ENCODE measurements around the gene MDFIC2. TPM values are rescaled to one million over a fixed set of nuclear protein-coding genes. Genes with fewer than 3 reads are reported as not detected.

The MDFIC2 gene
- not detected for total RNA-seq
- not detected for total RNA-seq (2013)
- 0 to 0.06 (median 0) reads per million in 29 experiments for total RNA-seq

DNA sequence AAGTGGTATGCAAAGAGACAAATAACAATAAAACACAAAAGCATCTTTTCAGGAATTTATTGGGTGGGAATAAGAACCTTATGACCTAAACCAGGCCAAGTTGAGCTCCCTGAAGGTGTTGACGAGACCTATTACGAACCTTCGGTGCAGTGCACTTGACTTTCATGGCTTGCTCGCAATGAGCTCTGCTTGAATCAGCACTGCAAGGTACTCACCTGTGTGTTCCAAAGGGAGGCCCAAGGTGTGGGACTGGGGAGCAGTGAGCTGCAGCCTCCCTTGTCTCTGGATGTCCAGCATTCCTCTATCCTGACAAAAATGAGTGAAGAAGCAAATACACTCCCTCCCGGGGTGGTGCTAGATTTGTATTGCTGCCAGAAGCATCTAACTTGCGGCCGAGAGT is at the start of gene MDFIC2:
TSS of gene MDFIC2 (minus strand) at position 303 of the 400 bp plus-strand sequence. CDS start 665 bp downstream, outside the sequence.
- ATAC-seq (replicated peaks in 1 of 4): no peak
- CTCF ChIA-PET: no interaction called here
- WGBS (ENCODE audit: insufficient coverage): 80% methylated on average over 4 of the region's 7 CpGs

DNA sequence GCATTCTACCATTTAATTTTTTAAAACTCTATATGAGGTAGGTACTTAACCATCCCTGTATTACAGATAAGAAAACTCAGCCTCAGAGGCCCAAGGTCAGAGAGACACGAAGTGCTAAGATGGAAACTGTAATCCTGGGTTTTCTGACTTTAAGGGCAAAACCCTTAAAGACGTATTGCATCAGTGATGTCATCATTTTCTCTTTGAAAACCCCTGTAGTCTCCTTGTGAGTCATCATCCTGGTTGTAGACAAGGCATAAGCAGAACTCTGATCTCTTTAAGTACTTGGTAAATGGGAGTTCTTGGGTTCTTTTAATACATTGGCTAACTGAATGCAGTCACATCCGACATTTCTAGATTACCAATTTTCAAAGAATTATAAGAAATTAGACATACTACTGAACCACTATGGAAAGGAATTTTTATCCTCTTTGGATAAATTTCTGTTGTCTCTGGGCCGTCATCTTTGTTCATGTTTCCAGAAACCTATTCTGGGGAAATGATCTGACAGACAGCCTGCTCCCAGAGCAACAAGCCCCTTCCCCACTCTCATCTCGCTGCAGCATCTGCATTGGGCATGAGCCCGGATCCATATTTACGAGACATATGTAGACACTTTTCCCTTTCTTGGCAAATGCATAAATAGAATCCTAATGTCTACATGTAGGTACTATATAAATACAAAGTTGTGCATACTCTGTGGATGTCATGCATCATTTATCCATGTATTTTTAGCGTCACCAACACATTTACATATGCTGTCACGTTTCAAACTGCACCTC is 48.7 kb upstream of the MDFIC2 start:
- ChIA-PET CTCF (interaction anchor here in 1 of 2 donors (0.6 kb wide), 1 partner anchor 495 kb away, joined by 5 read pairs; no protein-coding TSS in a partner anchor), POLR2A (no interaction called here)
- ATAC-seq (replicated peaks in 1 of 4) (no peak), DNase-seq (no peak)
- H3K4me3 ChIP-seq (ENCODE audit: control insufficient read depth in 1 of 2, extremely low read depth in 1 of 2, low read length in 1 of 2): no peak overlapping the region
- no peaks in the 10 kb centered on the region for H3K27me3 ChIP-seq (replicated peaks in 1 of 2; ENCODE audit: control insufficient read depth in 2 of 2, extremely low read depth in 1 of 2, insufficient read depth in 2 of 2, low read length in 1 of 2)
- Mint-ChIP-seq H3K27me3 (no peaks in the 10 kb centered on the region), H3K9me3 (peaks cover 5 to 12% (median 10%) of the 10 kb centered on the region in 3 donors), H3K4me3 (no peak overlapping the region), H3K27ac (no peak overlapping the region), H3K36me3 (no peaks in the 10 kb centered on the region), H3K4me1 (no peaks in the 10 kb centered on the region)
- WGBS (ENCODE audit: insufficient coverage): 6% methylated on average over 2 of the region's 9 CpGs
- H3K9me3 ChIP-seq: no peaks in the 10 kb centered on the region
- H3K27ac ChIP-seq (ENCODE audit: low read length): no peak overlapping the region
- H3K4me1 ChIP-seq (ENCODE audit: control insufficient read depth in 1 of 2, extremely low read depth in 1 of 2, insufficient read depth in 2 of 2, low read length in 2 of 2): no peaks in the 10 kb centered on the region
- H3K36me3 ChIP-seq (ENCODE audit: control insufficient read depth in 2 of 2, extremely low read depth in 1 of 2, insufficient read depth in 1 of 2, low read length in 1 of 2): no peaks in the 10 kb centered on the region

More for the DNA sequence above, at the start of gene MDFIC2:
- no peaks in the 10 kb centered on the region for H3K36me3 ChIP-seq (ENCODE audit: control insufficient read depth in 2 of 2, extremely low read depth in 1 of 2, insufficient read depth in 1 of 2, low read length in 1 of 2)
- H3K4me3 Mint-ChIP-seq: no peak within 1 kb of the TSS
- peaks cover 0 to 8% of the 10 kb centered on the region in 2 donors for H3K27me3 Mint-ChIP-seq
- no peaks in the 10 kb centered on the region for H3K9me3 ChIP-seq
- H3K4me1 ChIP-seq (ENCODE audit: control insufficient read depth in 1 of 2, extremely low read depth in 1 of 2, insufficient read depth in 2 of 2, low read length in 2 of 2): no peaks in the 10 kb centered on the region
- no peak within 1 kb of the TSS for H3K27ac Mint-ChIP-seq
- H3K4me1 Mint-ChIP-seq: no peaks in the 10 kb centered on the region
- H3K36me3 Mint-ChIP-seq: no peaks in the 10 kb centered on the region
- H3K9me3 Mint-ChIP-seq: no peaks in the 10 kb centered on the region
- DNase-seq: no peak
- no peak within 1 kb of the TSS for H3K27ac ChIP-seq (ENCODE audit: low read length)
- POLR2A ChIA-PET: no interaction called here
- H3K27me3 ChIP-seq (replicated peaks in 1 of 2; ENCODE audit: control insufficient read depth in 2 of 2, extremely low read depth in 1 of 2, insufficient read depth in 2 of 2, low read length in 1 of 2): no peaks in the 10 kb centered on the region
- no peak within 1 kb of the TSS for H3K4me3 ChIP-seq (ENCODE audit: control insufficient read depth in 1 of 2, extremely low read depth in 1 of 2, low read length in 1 of 2)

DNA sequence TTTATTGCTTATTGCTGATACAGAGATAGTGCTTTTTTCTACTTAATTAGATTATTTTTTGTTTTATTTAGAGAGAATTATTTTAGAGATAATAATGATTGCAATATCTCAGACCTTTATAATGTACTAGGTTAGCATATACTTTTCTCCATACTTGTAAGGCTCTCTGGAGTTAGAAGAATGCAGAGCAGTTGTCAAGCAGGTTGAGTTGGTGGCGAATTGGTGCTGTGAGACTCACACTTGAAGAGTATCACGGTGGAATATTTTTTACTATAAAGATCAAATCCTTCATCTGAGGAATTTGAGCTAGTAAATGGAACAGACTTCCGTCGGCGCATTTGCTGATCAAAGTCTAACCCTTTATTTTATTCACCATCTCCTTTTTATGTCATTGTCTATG is 47.3 kb upstream of the MDFIC2 start:
- H3K4me1 ChIP-seq (ENCODE audit: control insufficient read depth in 1 of 2, extremely low read depth in 1 of 2, insufficient read depth in 2 of 2, low read length in 2 of 2): no peaks in the 10 kb centered on the region
- H3K9me3 Mint-ChIP-seq: peaks cover 3 to 10% (median 7%) of the 10 kb centered on the region in 3 donors
- no peaks in the 10 kb centered on the region for H3K27me3 ChIP-seq (replicated peaks in 1 of 2; ENCODE audit: control insufficient read depth in 2 of 2, extremely low read depth in 1 of 2, insufficient read depth in 2 of 2, low read length in 1 of 2)
- H3K36me3 Mint-ChIP-seq: no peaks in the 10 kb centered on the region
- H3K9me3 ChIP-seq: no peaks in the 10 kb centered on the region
- H3K27me3 Mint-ChIP-seq: no peaks in the 10 kb centered on the region
- ATAC-seq (replicated peaks in 1 of 4): no peak
- no peaks in the 10 kb centered on the region for H3K36me3 ChIP-seq (ENCODE audit: control insufficient read depth in 2 of 2, extremely low read depth in 1 of 2, insufficient read depth in 1 of 2, low read length in 1 of 2)
- CTCF ChIA-PET: no interaction called here
- no peak overlapping the region for H3K27ac Mint-ChIP-seq
- POLR2A ChIA-PET: no interaction called here
- DNase-seq: no peak
- no peaks in the 10 kb centered on the region for H3K4me1 Mint-ChIP-seq
- no peak overlapping the region for H3K4me3 Mint-ChIP-seq
- H3K4me3 ChIP-seq (ENCODE audit: control insufficient read depth in 1 of 2, extremely low read depth in 1 of 2, low read length in 1 of 2): no peak overlapping the region
- no CpG with 5 or more reads among the region's 5 CpGs for WGBS (ENCODE audit: insufficient coverage)
- H3K27ac ChIP-seq (ENCODE audit: low read length): no peak overlapping the region

DNA sequence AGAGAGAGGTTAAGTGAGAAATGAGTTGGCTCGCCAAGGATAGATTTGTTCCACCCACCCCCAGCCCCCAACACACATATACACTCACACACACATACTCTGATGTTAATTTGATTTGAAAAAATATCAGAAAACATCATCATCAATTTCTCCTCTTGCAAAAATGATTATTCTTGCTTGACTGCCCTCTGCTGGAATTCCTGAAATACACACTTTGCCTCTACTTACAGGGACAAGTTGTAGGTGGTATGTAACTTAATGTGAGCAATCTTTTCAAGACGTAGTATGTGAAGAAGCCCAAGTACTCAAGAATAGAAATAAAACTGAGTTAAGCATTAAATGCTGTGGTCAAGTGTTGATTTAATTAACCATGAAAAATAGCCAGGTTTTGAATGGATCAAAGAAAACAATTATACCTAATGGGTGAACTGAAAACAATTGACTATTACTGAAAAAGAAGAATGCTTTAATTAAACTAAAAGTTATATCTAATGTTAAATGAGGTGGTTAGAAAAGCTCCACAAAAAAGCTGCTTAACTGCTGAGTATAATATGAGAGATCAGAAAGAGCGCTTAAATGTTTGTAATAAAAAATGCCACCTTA is 46.6 kb upstream of the MDFIC2 start:
- no CpG with 5 or more reads among the region's 3 CpGs for WGBS (ENCODE audit: insufficient coverage)
- peak in 1 of 35 experiments; percentile 4 for DNase-seq
- ATAC-seq (replicated peaks in 1 of 4): no peak
- Mint-ChIP-seq H3K4me1 (no peaks in the 10 kb centered on the region), H3K27ac (no peak overlapping the region), H3K4me3 (no peak overlapping the region), H3K9me3 (peaks cover 0 to 4% (median 1%) of the 10 kb centered on the region in 3 donors), H3K36me3 (no peaks in the 10 kb centered on the region), H3K27me3 (no peaks in the 10 kb centered on the region)
- H3K36me3 ChIP-seq (ENCODE audit: control insufficient read depth in 2 of 2, extremely low read depth in 1 of 2, insufficient read depth in 1 of 2, low read length in 1 of 2): no peaks in the 10 kb centered on the region
- ChIA-PET POLR2A (no interaction called here), CTCF (no interaction called here)
- H3K4me1 ChIP-seq (ENCODE audit: control insufficient read depth in 1 of 2, extremely low read depth in 1 of 2, insufficient read depth in 2 of 2, low read length in 2 of 2): no peaks in the 10 kb centered on the region
- H3K27ac ChIP-seq (ENCODE audit: low read length): no peak overlapping the region
- no peaks in the 10 kb centered on the region for H3K9me3 ChIP-seq
- no peaks in the 10 kb centered on the region for H3K27me3 ChIP-seq (replicated peaks in 1 of 2; ENCODE audit: control insufficient read depth in 2 of 2, extremely low read depth in 1 of 2, insufficient read depth in 2 of 2, low read length in 1 of 2)
- no peak overlapping the region for H3K4me3 ChIP-seq (ENCODE audit: control insufficient read depth in 1 of 2, extremely low read depth in 1 of 2, low read length in 1 of 2)

DNA sequence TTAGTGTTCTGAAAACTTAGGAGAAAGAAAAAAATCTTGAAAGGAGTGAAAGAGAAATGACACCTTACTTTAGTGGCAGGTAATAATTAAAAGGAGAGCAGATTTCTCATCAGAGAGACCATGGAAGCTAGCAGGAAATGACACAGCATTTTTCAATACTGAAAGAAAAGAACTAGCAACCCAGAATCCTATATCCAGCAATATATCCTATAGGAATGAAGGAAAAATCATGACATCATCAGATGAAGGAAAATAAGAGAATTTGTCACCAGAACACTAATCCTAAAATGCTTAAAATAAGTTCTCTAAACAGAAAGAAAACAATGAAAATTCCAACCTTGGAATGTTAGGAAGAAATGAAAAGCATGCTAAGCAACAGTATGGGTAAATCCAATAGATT is 39.8 kb upstream of the MDFIC2 start:
- Mint-ChIP-seq H3K4me3 (no peak overlapping the region), H3K36me3 (no peaks in the 10 kb centered on the region), H3K4me1 (no peaks in the 10 kb centered on the region), H3K9me3 (peaks cover 0 to 8% (median 4%) of the 10 kb centered on the region in 3 donors), H3K27ac (no peak overlapping the region), H3K27me3 (peaks cover 5 to 15% of the 10 kb centered on the region in 2 donors)
- no peaks in the 10 kb centered on the region for H3K36me3 ChIP-seq (ENCODE audit: control insufficient read depth in 2 of 2, extremely low read depth in 1 of 2, insufficient read depth in 1 of 2, low read length in 1 of 2)
- no peak overlapping the region for H3K27ac ChIP-seq (ENCODE audit: low read length)
- no peaks in the 10 kb centered on the region for H3K4me1 ChIP-seq (ENCODE audit: control insufficient read depth in 1 of 2, extremely low read depth in 1 of 2, insufficient read depth in 2 of 2, low read length in 2 of 2)
- H3K9me3 ChIP-seq: peaks cover 2% of the 10 kb centered on the region
- H3K4me3 ChIP-seq (ENCODE audit: control insufficient read depth in 1 of 2, extremely low read depth in 1 of 2, low read length in 1 of 2): no peak overlapping the region
- POLR2A ChIA-PET: no interaction called here
- no peak for ATAC-seq (replicated peaks in 1 of 4)
- no peak for DNase-seq
- CTCF ChIA-PET: no interaction called here
- H3K27me3 ChIP-seq (replicated peaks in 1 of 2; ENCODE audit: control insufficient read depth in 2 of 2, extremely low read depth in 1 of 2, insufficient read depth in 2 of 2, low read length in 1 of 2): no peaks in the 10 kb centered on the region

DNA sequence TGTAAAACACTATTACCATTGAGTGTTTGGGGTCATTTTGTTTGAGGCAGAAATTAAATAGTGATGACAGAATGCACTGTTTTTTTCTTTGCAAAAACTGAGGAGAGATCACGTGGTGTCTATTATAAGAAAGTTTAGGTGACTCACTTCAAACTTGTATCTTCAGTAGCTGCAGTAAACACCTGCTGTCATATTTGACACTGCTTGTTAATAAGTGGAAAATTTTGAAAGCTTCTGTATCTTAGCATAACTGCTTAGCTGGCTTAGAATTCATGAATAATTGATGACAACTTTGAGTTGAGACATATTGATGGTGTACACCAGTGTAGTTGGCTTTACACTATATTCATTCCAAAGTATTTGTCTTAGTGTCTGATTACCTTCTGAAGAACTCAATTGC is 29.7 kb upstream of the MDFIC2 start:
- Histone ChIP-seq H3K9me3 (no peaks in the 10 kb centered on the region), H3K27me3 (replicated peaks in 1 of 2; ENCODE audit: control insufficient read depth in 2 of 2, extremely low read depth in 1 of 2, insufficient read depth in 2 of 2, low read length in 1 of 2) (no peaks in the 10 kb centered on the region), H3K27ac (ENCODE audit: low read length) (no peak overlapping the region), H3K4me1 (ENCODE audit: control insufficient read depth in 1 of 2, extremely low read depth in 1 of 2, insufficient read depth in 2 of 2, low read length in 2 of 2) (no peaks in the 10 kb centered on the region), H3K36me3 (ENCODE audit: control insufficient read depth in 2 of 2, extremely low read depth in 1 of 2, insufficient read depth in 1 of 2, low read length in 1 of 2) (no peaks in the 10 kb centered on the region), H3K4me3 (ENCODE audit: control insufficient read depth in 1 of 2, extremely low read depth in 1 of 2, low read length in 1 of 2) (no peak overlapping the region)
- ATAC-seq (replicated peaks in 1 of 4) (no peak), DNase-seq (no peak)
- H3K27me3 Mint-ChIP-seq: no peaks in the 10 kb centered on the region
- no peaks in the 10 kb centered on the region for H3K4me1 Mint-ChIP-seq
- H3K27ac Mint-ChIP-seq: no peak overlapping the region
- H3K36me3 Mint-ChIP-seq: no peaks in the 10 kb centered on the region
- ChIA-PET CTCF (no interaction called here), POLR2A (no interaction called here)
- WGBS (ENCODE audit: insufficient coverage): 67% methylated on average over 1 of the region's 1 CpG
- peaks cover 0 to 6% (median 0%) of the 10 kb centered on the region in 3 donors for H3K9me3 Mint-ChIP-seq
- no peak overlapping the region for H3K4me3 Mint-ChIP-seq
